GM12878 (cell line): ENCODE measurements around the gene DICER1. TPM values are rescaled to one million over a fixed set of nuclear protein-coding genes. Genes with fewer than 3 reads are reported as not detected.

ENCODE experiments used
- ATAC-seq: fragments of 200-7000 bp; cut with Tn5 transposase; 3 replicates; pipeline ENCODE4 v1.9.1; 2020; ENCODE audit warnings: mild to moderate bottlenecking, moderate library complexity
- BruUV-seq: library from RNA; stranded (reverse); fragments of 400-500 nt; replicated peaks from 2 replicates; lab custom pipeline; 2021; lab: Mats Ljungman, UMichigan
- CTCF ChIA-PET: fragments of 300-600 bp; sonication (Branson Sonifier 250); formaldehyde crosslinking; extraction: SDS; loops from one replicate; lab custom pipeline; 2021; ENCODE audit warnings: inconsistent platforms; lab: Yijun Ruan, JAX
- POLR2A ChIA-PET: fragments of 350-600 bp; formaldehyde crosslinking; extraction: SDS; loops from one replicate; lab custom pipeline; 2021; ENCODE audit warnings: inconsistent platforms; lab: Charles Lee
- RAD21 ChIA-PET: fragments of 300-600 bp; sonication (Branson Sonifier 250); formaldehyde crosslinking; loops from one replicate; lab custom pipeline; 2023; ENCODE audit warnings: antibody characterized with exemption; ENCODE audit not compliant: unreplicated experiment; lab: Charles Lee
- SMC1A ChIA-PET: fragments of 300-600 bp; sonication (Branson Sonifier 250); formaldehyde crosslinking; loops from one replicate; lab custom pipeline; 2023; ENCODE audit not compliant: unreplicated experiment, uncharacterized antibody; lab: Charles Lee
- DNase-seq: peaks from one replicate; pipeline ENCODE4 v3.0.0-alpha.2; 2011; ENCODE audit warnings: low read depth, low spot score
- FAIRE-seq: peaks from 3 replicates; lab custom pipeline; 2011; peaks lifted over from hg19 to GRCh38; lab: Jason Lieb, UNC
- H2AFZ ChIP-seq: 2 replicates; pipeline ENCODE4 v1.6.0; 2011; ENCODE audit warnings: low read depth, low read length, control low read depth; ENCODE audit not compliant: control insufficient read depth
- H3K27ac ChIP-seq: 2 replicates; pipeline ENCODE4 v1.5.1; 2011; ENCODE audit warnings: control low read depth; ENCODE audit not compliant: control insufficient read depth, insufficient read depth
- H3K27me3 ChIP-seq, 2 experiments: replicated peaks in 1 of 2; 2 replicates each; pipeline versions ENCODE4 v1.6.0 to v1.6.1; 2011; ENCODE audit warnings: low read length in 1 of 2; ENCODE audit not compliant: control insufficient read depth in 2 of 2, insufficient read depth in 2 of 2
- H3K36me3 ChIP-seq, 2 experiments: 2 replicates each; pipeline ENCODE4 v1.5.1; 2011; ENCODE audit warnings: low read length in 1 of 2; ENCODE audit not compliant: control insufficient read depth in 2 of 2, insufficient read depth in 2 of 2
- H3K4me1 ChIP-seq: 2 replicates; pipeline ENCODE4 v1.6.1; 2011; ENCODE audit warnings: mild to moderate bottlenecking, low read length, moderate library complexity, mixed read lengths; ENCODE audit not compliant: control insufficient read depth, insufficient read depth
- H3K4me2 ChIP-seq: 2 replicates; pipeline ENCODE4 v1.6.0; 2011; ENCODE audit warnings: control low read depth; ENCODE audit not compliant: control insufficient read depth, insufficient read depth
- H3K4me3 ChIP-seq: fragments of 200-600 bp; sonication (generic); 2 replicates; pipeline ENCODE4 v1.5.1; 2016
- H3K79me2 ChIP-seq: 2 replicates; pipeline ENCODE4 v1.6.0; 2011; ENCODE audit warnings: low read length; ENCODE audit not compliant: control insufficient read depth, insufficient read depth
- H3K9ac ChIP-seq: 2 replicates; pipeline ENCODE4 v1.8.0; 2011; ENCODE audit warnings: low read length, control low read depth, mixed read lengths; ENCODE audit not compliant: control insufficient read depth, insufficient read depth
- H3K9me3 ChIP-seq: replicated peaks from 3 replicates; pipeline ENCODE4 v1.5.1; 2011; ENCODE audit warnings: mild to moderate bottlenecking, low read length; ENCODE audit not compliant: control insufficient read depth, insufficient read depth
- H4K20me1 ChIP-seq: 2 replicates; pipeline ENCODE4 v1.6.0; 2011; ENCODE audit not compliant: control insufficient read depth, insufficient read depth
- BCL11A ChIP-seq: IDR thresholded peaks from 2 replicates; pipeline ENCODE4 v1.6.1; 2011; ENCODE audit warnings: low read depth, low read length
- BCL3 ChIP-seq: IDR thresholded peaks from 2 replicates; pipeline ENCODE4 v1.6.1; 2011; ENCODE audit warnings: borderline replicate concordance, low read depth, mild to moderate bottlenecking, moderate library complexity, low read length; ENCODE audit not compliant: insufficient read depth, poor library complexity, severe bottlenecking
- BHLHE40 ChIP-seq, 2 experiments: fragments of 450-650 bp in 1 of 2; IDR thresholded peaks; 2 replicates each; pipeline ENCODE4 v1.6.1; 2011 to 2017; ENCODE audit warnings: low read depth in 2 of 2, borderline replicate concordance in 1 of 2, improper control_type of control experiment in 1 of 2, low read length in 1 of 2, mild to moderate bottlenecking in 1 of 2
- CHD1 ChIP-seq: IDR thresholded peaks from 2 replicates; pipeline ENCODE4 v1.6.1; 2012; ENCODE audit warnings: low read depth, low read length, improper control_type of control experiment
- EED ChIP-seq: sonication (generic); IDR thresholded peaks from 2 replicates; pipeline ENCODE4 v1.6.1; 2016; ENCODE audit warnings: antibody characterized with exemption, low read depth
- ETV6 ChIP-seq, 2 experiments: fragments of 450-650 bp in 1 of 2; IDR thresholded peaks in 1 of 2; conservative IDR thresholded peaks in 1 of 2; 2 replicates each; pipeline ENCODE4 v1.6.1; 2014; ENCODE audit warnings: antibody characterized with exemption in 1 of 2, borderline replicate concordance in 1 of 2, low read depth in 1 of 2, mild to moderate bottlenecking in 1 of 2, moderate library complexity in 1 of 2
- FOXK2 ChIP-seq: fragments of 450-650 bp; IDR thresholded peaks from 2 replicates; pipeline ENCODE4 v1.6.1; 2017; ENCODE audit warnings: mild to moderate bottlenecking, moderate library complexity
- FOXM1 ChIP-seq: IDR thresholded peaks from 2 replicates; pipeline ENCODE4 v1.6.1; 2012; ENCODE audit warnings: low read depth, mild to moderate bottlenecking, inconsistent platforms, low read length, moderate library complexity
- HDAC6 ChIP-seq: fragments of 200-600 bp; sonication (generic); IDR thresholded peaks from one replicate; pipeline ENCODE4 v1.8.0; 2017; ENCODE audit warnings: antibody characterized with exemption; ENCODE audit not compliant: unreplicated experiment
- JUNB ChIP-seq: IDR thresholded peaks from 2 replicates; pipeline ENCODE4 v1.6.1; 2016; ENCODE audit warnings: antibody characterized with exemption, mild to moderate bottlenecking
- MTA3 ChIP-seq: IDR thresholded peaks from 2 replicates; pipeline ENCODE4 v1.6.1; 2012; ENCODE audit warnings: low read length, inconsistent platforms, borderline replicate concordance
- RELA ChIP-seq: fragments of 450-650 bp; IDR thresholded peaks from 2 replicates; pipeline ENCODE4 v1.8.0; 2014; ENCODE audit warnings: borderline replicate concordance; ENCODE audit not compliant: partially characterized antibody
- SPI1 ChIP-seq: IDR thresholded peaks from 2 replicates; pipeline ENCODE4 v1.6.1; 2011; ENCODE audit warnings: low read depth, mild to moderate bottlenecking, low read length, moderate library complexity, borderline replicate concordance; ENCODE audit not compliant: insufficient read depth
- TARDBP ChIP-seq: IDR thresholded peaks from 2 replicates; pipeline ENCODE4 v1.6.1; 2016; ENCODE audit warnings: borderline replicate concordance
- TCF12 ChIP-seq: IDR thresholded peaks from 2 replicates; pipeline ENCODE4 v1.6.1; 2011; ENCODE audit warnings: low read depth, mild to moderate bottlenecking, low read length
- ZBED1 ChIP-seq: IDR thresholded peaks from 2 replicates; pipeline ENCODE4 v1.6.1; 2016; ENCODE audit warnings: borderline replicate concordance
- ZSCAN29 ChIP-seq: fragments of 450-650 bp; IDR thresholded peaks from 2 replicates; pipeline ENCODE4 v1.6.1; 2017; ENCODE audit warnings: mild to moderate bottlenecking, moderate library complexity
- WGBS: methylation state at CpG from one replicate; pipeline ENCODE4 v1.1.6; 2016; ENCODE audit warnings: low lambda C conversion rate; ENCODE audit not compliant: insufficient replicate concordance, insufficient coverage; ENCODE audit errors: missing lambda C conversion rate; 5-methylcytosine and 5-hydroxymethylcytosine counted together
- in situ Hi-C: fragments of 300-500 bp; cut with MboI; formaldehyde crosslinking; loops from 9 replicates; pipeline ENCODE4 v1.14.3; 2018; ENCODE audit warnings: mixed read lengths
- intact Hi-C: fragments of 100-400 bp; cut with micrococcal nuclease; formaldehyde crosslinking; loops from one replicate; pipeline ENCODE4 v1.14.2; 2022; ENCODE audit not compliant: unreplicated experiment
- polyA plus RNA-seq, 11 experiments: library from polyadenylated mRNA; depleted of rRNA in 4 of 11; unstranded in 6 of 11; stranded (reverse) in 5 of 11; fragments of >200 nt; fragmentation: Nextera tagmentation in 4 of 11; fragmentation: Illumina TruSeq in 1 of 11; extraction: Ambion mirVana in 4 of 11; extraction: Trizol in 1 of 11; gene quantifications; 1 replicate in 1 of 11; 2 replicates in 10 of 11; pipeline versions ENCODE4 v1.2.1 to v1.2.3, GENCODE V29; 2011 to 2016; ENCODE audit warnings: inconsistent platforms in 2 of 11, missing spikeins in 2 of 11, low read depth in 1 of 11
- total RNA-seq, 4 experiments: library from RNA; depleted of rRNA in 3 of 4; stranded (reverse); fragments of >200 nt in 3 of 4; fragmentation: Illumina TruSeq in 1 of 4; extraction: Trizol in 1 of 4; gene quantifications; 2 replicates each; pipeline versions ENCODE4 v1.2.1 to v1.2.3, GENCODE V29; 2013 to 2021

Gene DICER1
- total and polyA plus RNA-seq, 10 of the 15 experiments (the other 5 are each of a cell fraction or from before 2014, with no cell fraction given), result 6.8 to 70.8 (median 37.1) TPM

- peak; percentile 44; the same call in 1 of the 2 replicates for TF ChIP-seq SPI1
These were observed at the start of gene DICER1 (continued) for GRCh38 chr14:95157327-95158189.

- no peaks in the 10 kb centered on the region for H4K20me1 ChIP-seq
- H3K27ac ChIP-seq, result no peak overlapping the region
- peaks cover 7% of the 10 kb centered on the region; the same call in 1 of the 2 replicates for H3K4me1 ChIP-seq
- SMC1A ChIA-PET, result interaction anchor here (0.6 to 4.4 kb wide), 5 partner anchors 10 to 142 kb away, joined by 3 to 20 read pairs (median 6); no protein-coding TSS in a partner anchor
- in situ Hi-C loops, result no loop called here
- H3K79me2 ChIP-seq, result no peaks in the 10 kb centered on the region
- POLR2A ChIA-PET, result interaction anchor here (1.4 kb wide), 1 partner anchor 23 kb away, joined by 3 read pairs; no protein-coding TSS in a partner anchor
- ATAC-seq (no peak; the same call in 2 of the 3 replicates), DNase-seq (no peak), FAIRE-seq (no peak)
- H3K4me2 ChIP-seq, result no peak overlapping the region
- no peaks in the 10 kb centered on the region for H3K27me3 ChIP-seq
- peaks cover 0 to 6% of the 10 kb centered on the region in 2 experiments; a peak in 2 of 4 replicates for H3K36me3 ChIP-seq
- no peak overlapping the region for H3K4me3 ChIP-seq
- no peak overlapping the region for H3K9ac ChIP-seq
- BruUV-seq, result no TSS peak
- no peak overlapping the region for H2AFZ ChIP-seq
- CTCF ChIA-PET, result interaction anchor here (0.9 to 3.1 kb wide), 2 partner anchors 11 to 17 kb away, joined by 7 to 8 read pairs; no protein-coding TSS in a partner anchor
- RAD21 ChIA-PET, result interaction anchor here (1.3 to 3.0 kb wide), 3 partner anchors 8 to 63 kb away, joined by 4 to 23 read pairs (median 5); no protein-coding TSS in a partner anchor
- WGBS, result 3% methylated on average over 2 of the region's 2 CpGs
- intact Hi-C loops, result loop anchor here (5.0 kb wide), 1 partner anchor 156 kb away; no protein-coding TSS in a partner anchor
- H3K9me3 ChIP-seq, result peaks cover 2% of the 10 kb centered on the region; the same call in 2 of the 3 replicates
- TF ChIP-seq ZSCAN29 (no peak), FOXM1 (peak; percentile 85; the same call in 1 of the 2 replicates), SPI1 (no peak), CHD1 (no peak), RELA (no peak), TCF12 (no peak), BCL3 (peak; percentile 85), FOXK2 (no peak), BCL11A (0 out of 2 replicates have a peak, but pooled peaks have one; percentile 15), JUNB (peak; percentile 86), EED (peak; percentile 76), BHLHE40 (IDR thresholded peaks at IDR 0.05; ENCODE audit: borderline replicate concordance in 1 of 2, low read depth in 2 of 2, low read length in 1 of 2) (no peak), HDAC6 (no peak), TARDBP (no peak), ETV6 (conservative IDR thresholded peaks at IDR 0.05 in 1 of 2, IDR thresholded peaks at IDR 0.05 in 1 of 2; ENCODE audit: borderline replicate concordance in 1 of 2, low read depth in 1 of 2) (peak in 1 of 2 experiments; percentile 18; a peak in 1 of 4 replicates), MTA3 (no peak), ZBED1 (peak; percentile 47; the same call in 1 of the 2 replicates)
These were observed 49.2 kb upstream of the DICER1 start for GRCh38 chr14:95206534-95206933.
